Dedifferentiated amniotic fluid mesenchymal stem cell (primary cell): ENCODE data around the gene RRAGB.
"Not testable (repeated sequence)": the region's sequence is repeated elsewhere in the genome, so short reads cannot be mapped to it uniquely, and the experiment has no call there.

Source experiments
- DNase-seq: peaks from one replicate; pipeline ENCODE4 v3.0.0-alpha.2; 2016; ENCODE audit errors: extremely low spot score

The RRAGB gene

DNA sequence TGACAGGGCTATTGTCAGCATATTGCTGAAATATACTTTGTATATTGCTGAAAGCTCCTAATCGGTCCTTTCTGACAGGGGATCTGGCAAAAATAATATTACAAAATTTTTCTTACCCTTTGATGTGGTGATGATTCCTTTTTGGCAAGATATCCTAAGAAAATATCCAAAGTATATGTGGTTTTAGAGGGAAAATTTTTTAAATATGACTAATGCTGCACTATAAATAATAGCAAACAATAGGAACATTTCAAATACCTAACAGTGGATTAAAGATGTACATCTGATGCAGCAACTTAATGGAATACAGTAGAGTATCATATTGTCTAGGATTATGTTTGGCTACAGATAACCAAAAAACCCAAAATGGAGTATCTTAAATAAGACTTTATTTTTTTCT is 49.6 kb downstream of the RRAGB start:
- no peak for DNase-seq

DNA sequence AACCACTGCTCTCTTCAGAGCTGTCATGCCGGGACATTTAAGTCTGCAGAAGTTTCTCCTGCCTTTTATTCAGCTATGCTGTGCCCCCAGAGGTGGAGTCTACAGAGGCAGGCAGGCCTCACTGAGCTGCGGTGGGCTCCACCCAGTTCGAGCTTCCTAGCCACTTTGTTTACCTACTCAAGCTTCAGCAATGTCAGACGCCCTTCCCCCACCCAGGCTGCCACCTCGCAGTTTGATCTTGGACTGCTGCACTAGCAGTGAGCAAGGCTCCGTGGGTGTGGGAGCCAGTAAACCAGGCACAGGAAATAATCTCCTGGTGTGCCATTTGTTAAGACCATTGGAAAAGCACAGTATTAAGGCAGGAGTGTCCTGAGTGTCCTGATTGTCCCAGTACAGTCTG is 56.9 kb downstream of the RRAGB start:
- not testable (repeated sequence) for DNase-seq

- no peak for DNase-seq
Observed at GRCh38 chrX:55777596-55777995, 60.0 kb downstream of the RRAGB start.

DNA sequence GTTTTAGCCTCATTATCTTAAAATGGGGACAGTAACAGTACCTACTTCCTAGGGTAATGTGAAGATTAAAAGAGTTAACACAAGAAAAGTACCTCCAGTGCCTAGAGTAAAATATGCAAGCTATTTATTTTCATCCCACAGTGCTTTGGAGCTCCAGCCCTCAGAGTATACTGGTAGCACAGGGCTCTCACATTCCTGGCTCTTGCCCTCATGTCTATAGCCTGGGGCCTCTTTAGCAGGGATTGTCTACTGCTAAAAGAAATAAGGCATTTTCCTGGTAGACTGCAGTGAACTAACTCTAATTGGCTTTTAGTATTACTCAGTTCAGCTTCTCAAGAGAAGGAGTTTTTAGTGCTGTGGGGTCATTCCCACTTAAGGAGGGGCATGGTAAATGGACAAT is 60.8 kb downstream of the RRAGB start:
- DNase-seq, result peak; percentile 55

- DNase-seq, result no peak
Observed at GRCh38 chrX:55783723-55784122, 66.2 kb downstream of the RRAGB start.

GRCh38 chrX:55787063-55787462 is 69.5 kb downstream of the RRAGB start:
- DNase-seq, result no peak

DNA sequence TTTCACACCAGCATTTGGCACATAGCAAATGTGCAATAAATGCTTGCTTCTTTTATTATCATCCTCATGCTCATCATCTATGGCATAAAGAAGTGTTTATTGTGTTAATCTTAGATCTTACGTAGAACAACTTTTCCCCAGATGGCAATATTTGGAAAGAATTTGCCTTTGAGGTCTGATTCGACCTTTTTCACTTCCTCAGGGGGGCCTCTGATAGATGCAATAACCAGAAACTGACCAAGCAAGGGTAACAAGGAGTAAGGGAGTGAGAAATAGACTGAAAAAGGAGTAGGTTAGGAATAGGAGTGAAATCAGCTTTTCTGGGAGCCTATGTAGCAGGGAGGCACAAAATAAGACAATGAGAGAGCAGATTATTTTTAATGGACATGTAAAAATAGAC is 70.2 kb downstream of the RRAGB start:
- no peak for DNase-seq

DNA sequence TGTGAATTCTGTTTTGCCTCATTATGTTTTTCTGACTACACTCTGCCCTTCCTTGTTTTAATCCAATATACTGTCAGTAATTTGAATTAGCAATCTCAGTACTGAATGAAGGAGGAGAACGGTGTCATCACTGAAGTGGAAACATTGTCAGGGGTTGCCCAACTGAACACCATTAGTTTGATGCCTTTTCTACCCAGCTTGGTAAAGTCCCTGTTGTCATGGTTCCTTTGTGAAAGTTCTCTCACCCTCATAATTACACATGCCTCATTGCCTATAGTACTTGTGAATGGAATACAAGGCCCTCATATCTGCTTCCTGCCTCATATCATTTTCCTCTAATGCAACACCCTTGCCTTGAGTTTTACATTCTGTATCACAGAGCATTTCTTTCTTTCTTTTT is 76.9 kb downstream of the RRAGB start:
- no peak for DNase-seq

DNA sequence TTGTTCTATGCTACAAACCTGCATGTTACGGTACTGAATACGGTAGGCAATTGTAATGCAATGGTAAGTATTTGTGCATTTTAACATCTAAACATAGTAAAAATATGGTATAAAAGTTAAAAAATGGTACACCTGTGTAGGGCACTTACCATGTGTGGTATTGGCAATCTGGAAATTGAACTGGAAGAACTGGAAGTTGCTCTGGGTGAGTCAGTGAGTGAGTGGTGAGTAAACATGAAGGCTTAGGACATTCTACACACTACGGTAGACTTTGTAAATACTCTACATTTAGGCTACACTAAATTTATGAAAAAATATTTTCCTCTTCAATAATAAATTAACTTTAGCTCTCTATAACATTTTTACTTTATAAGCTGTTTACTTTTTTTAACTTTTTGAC is 78.9 kb downstream of the RRAGB start:
- no peak for DNase-seq

DNA sequence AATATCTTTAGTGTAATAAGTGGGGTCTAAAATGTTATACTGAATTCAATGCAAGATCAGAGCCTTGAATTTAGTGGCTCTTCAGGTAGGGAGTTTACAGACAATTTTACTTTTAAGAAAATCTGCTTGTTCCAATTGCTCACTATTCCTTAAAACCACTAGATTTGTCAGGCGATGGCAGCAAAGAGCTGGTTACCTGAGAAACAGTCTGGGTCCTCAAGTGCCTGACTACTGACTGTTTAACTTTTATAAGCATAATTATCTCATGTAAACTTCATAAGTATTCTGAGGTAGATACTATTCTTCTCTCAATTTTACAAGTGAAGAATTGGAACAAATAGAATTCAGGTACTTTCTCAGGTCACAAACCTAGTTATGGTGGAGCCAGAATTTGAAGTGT is 84.3 kb downstream of the RRAGB start:
- DNase-seq, result no peak
